GM21717 (cell line): ENCODE measurements around the gene ARL10.
A peak's percentile ranks its signal among the peaks of the same experiment; 100 is the strongest.

ENCODE experiments used
- ATAC-seq: cut with Tn5 transposase; IDR thresholded peaks from one replicate; pipeline ENCODE4 v1.9.1; 2021; ENCODE audit warnings: mild to moderate bottlenecking, moderate library complexity; ENCODE audit not compliant: unreplicated experiment

The ARL10 gene

GRCh38 chr5:176365351-176366231 is at the start of gene ARL10:
ARL10 (plus strand) TSS chr5:176365487; CDS start chr5:176365564, 77 bp downstream.
- ATAC-seq = peak; percentile 28

- ATAC-seq = no peak
Measured at GRCh38 chr5:176317534-176318374, 47.5 kb upstream of the ARL10 start.

- no peak for ATAC-seq
Measured at GRCh38 chr5:176319827-176320554, 45.3 kb upstream of the ARL10 start.

GRCh38 chr5:176320577-176320976 is 44.7 kb upstream of the ARL10 start:
- no peak for ATAC-seq

- ATAC-seq = no peak
Measured at GRCh38 chr5:176334031-176334770, 31.1 kb upstream of the ARL10 start.

GRCh38 chr5:176337913-176338312 is 27.4 kb upstream of the ARL10 start:
- no peak for ATAC-seq

- no peak for ATAC-seq
Measured at GRCh38 chr5:176339304-176339703, 26.0 kb upstream of the ARL10 start.

GRCh38 chr5:176341325-176342157 is 23.7 kb upstream of the ARL10 start:
- ATAC-seq = no peak

GRCh38 chr5:176342158-176342483 is 23.2 kb upstream of the ARL10 start:
- no peak for ATAC-seq

- no peak for ATAC-seq
Measured at GRCh38 chr5:176342766-176343458, 22.4 kb upstream of the ARL10 start.

- no peak for ATAC-seq
Measured at GRCh38 chr5:176350416-176350815, 14.9 kb upstream of the ARL10 start.

- ATAC-seq = peak; percentile 58
Measured at GRCh38 chr5:176352116-176352878, 13.0 kb upstream of the ARL10 start.

GRCh38 chr5:176353533-176353932 is 11.8 kb upstream of the ARL10 start:
- ATAC-seq = no peak

GRCh38 chr5:176355400-176356178 is 9.7 kb upstream of the ARL10 start:
- ATAC-seq = no peak

GRCh38 chr5:176356179-176356566 is 9.1 kb upstream of the ARL10 start:
- ATAC-seq = no peak

GRCh38 chr5:176359658-176360057 is 5.6 kb upstream of the ARL10 start:
- ATAC-seq = no peak

GRCh38 chr5:176360894-176361436 is 4.3 kb upstream of the ARL10 start:
- ATAC-seq = no peak
